Glutamatergic neuron (in vitro differentiated cells): ENCODE results near the gene FOXP3. TPM values are rescaled to one million over a fixed set of nuclear protein-coding genes. Genes with fewer than 3 reads are reported as not detected.
A peak's percentile ranks its signal among the peaks of the same experiment; 100 is the strongest.

Experiments
- DNase-seq: peaks from one replicate; pipeline ENCODE4 v3.0.0; 2022
- H3K27ac Mint-ChIP-seq: one replicate; pipeline ENCODE4 v1.8.0; 2020; ENCODE audit warnings: mild to moderate bottlenecking, mixed read lengths, inconsistent platforms; ENCODE audit not compliant: unreplicated experiment
- H3K27me3 Mint-ChIP-seq: one replicate; pipeline ENCODE4 v1.8.0; 2020; ENCODE audit warnings: mild to moderate bottlenecking, moderate library complexity, mixed read lengths, inconsistent platforms; ENCODE audit not compliant: unreplicated experiment
- H3K36me3 Mint-ChIP-seq: one replicate; pipeline ENCODE4 v1.8.0; 2020; ENCODE audit warnings: mild to moderate bottlenecking, mixed read lengths, inconsistent platforms; ENCODE audit not compliant: unreplicated experiment
- H3K4me1 Mint-ChIP-seq: one replicate; pipeline ENCODE4 v1.8.0; 2020; ENCODE audit warnings: mild to moderate bottlenecking, low read depth, mixed read lengths, inconsistent platforms; ENCODE audit not compliant: unreplicated experiment
- H3K4me3 Mint-ChIP-seq: one replicate; pipeline ENCODE4 v1.8.0; 2020; ENCODE audit warnings: mild to moderate bottlenecking, mixed read lengths, inconsistent platforms; ENCODE audit not compliant: unreplicated experiment
- H3K9me3 Mint-ChIP-seq: one replicate; pipeline ENCODE4 v1.8.0; 2020; ENCODE audit warnings: mild to moderate bottlenecking, moderate library complexity, mixed read lengths, inconsistent platforms; ENCODE audit not compliant: unreplicated experiment
- total RNA-seq: library from RNA; stranded (reverse); fragmentation: NEBNext Ultra II Directional; extraction: Animal tissue kit (Norgen Biotek cat#: 25700); gene quantifications from one replicate; pipeline ENCODE4 v1.2.1, GENCODE V29; 2021; ENCODE audit not compliant: unreplicated experiment
- TF ChIP-seq, protein P1 (sequence below): fragments of 200-600 bp; sonication (generic); IDR thresholded peaks from one replicate; pipeline ENCODE4 v1.5.0; 2021; ENCODE audit not compliant: partially characterized antibody, unreplicated experiment

FOXP3 gene
- total RNA-seq, 1 donor from 2014 or later, result 0.78 TPM

DNA sequence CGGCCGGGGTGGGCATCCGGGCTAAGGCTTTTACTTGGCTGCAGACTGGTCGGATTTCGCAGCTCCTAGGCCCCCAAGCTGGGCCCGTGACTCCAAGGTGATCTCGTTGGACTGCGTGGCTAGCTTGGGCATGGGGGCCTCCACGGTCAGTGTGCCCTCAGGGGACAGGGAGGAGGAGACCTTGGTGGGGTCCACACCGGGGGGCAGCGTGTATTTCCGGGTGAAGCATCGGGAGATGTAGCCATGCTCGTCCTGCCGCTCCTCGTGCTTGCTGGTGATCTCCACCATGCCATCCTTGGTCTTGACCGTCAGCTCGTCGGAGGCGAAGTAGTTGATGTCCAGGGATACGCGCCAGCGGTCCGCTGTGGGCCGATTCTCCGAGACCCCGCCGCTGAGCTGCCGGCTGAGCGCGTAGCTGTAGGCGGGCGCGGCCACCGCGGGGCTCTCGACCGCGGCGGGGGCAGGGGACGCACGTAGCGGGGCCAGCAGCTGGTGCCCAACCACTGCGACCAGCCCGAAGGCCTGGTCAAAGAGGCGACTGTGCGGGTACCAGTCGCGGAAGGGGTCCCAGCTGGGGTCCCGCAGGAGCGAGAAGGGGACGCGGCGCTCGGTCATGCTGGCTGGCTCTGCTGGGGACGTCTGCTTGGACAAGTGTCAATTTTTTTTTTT lies 30.5 kb downstream of the FOXP3 start:
- no peak for DNase-seq
- Mint-ChIP-seq H3K27me3 (peaks cover 2% of the 10 kb centered on the region), H3K9me3 (peaks cover 4% of the 10 kb centered on the region), H3K4me1 (no peaks in the 10 kb centered on the region), H3K27ac (no peak overlapping the region), H3K4me3 (no peak overlapping the region), H3K36me3 (no peaks in the 10 kb centered on the region)
- TF ChIP-seq, protein P1, sequence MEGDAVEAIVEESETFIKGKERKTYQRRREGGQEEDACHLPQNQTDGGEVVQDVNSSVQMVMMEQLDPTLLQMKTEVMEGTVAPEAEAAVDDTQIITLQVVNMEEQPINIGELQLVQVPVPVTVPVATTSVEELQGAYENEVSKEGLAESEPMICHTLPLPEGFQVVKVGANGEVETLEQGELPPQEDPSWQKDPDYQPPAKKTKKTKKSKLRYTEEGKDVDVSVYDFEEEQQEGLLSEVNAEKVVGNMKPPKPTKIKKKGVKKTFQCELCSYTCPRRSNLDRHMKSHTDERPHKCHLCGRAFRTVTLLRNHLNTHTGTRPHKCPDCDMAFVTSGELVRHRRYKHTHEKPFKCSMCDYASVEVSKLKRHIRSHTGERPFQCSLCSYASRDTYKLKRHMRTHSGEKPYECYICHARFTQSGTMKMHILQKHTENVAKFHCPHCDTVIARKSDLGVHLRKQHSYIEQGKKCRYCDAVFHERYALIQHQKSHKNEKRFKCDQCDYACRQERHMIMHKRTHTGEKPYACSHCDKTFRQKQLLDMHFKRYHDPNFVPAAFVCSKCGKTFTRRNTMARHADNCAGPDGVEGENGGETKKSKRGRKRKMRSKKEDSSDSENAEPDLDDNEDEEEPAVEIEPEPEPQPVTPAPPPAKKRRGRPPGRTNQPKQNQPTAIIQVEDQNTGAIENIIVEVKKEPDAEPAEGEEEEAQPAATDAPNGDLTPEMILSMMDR, result no peak

DNA sequence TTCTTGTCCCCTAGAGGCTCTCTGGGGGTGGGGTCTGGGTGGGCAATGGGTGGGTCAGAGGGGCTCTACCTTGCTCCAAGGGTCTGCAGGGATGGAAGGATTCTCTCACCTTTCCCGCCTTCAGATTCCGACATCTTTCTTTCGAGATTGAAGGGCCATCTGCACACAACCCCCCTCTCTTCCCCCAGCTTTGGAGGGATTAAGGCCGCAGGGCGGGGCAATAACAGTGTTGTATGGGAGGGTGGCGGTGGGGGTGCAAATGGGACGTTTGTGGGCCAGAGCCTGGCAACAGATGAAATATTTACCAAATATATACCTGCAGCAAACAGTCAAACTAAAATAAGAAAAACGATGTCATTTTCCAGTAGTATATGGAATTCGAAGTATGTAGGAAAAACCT lies 31.3 kb downstream of the FOXP3 start, which contains the start of gene CACNA1F:
CACNA1F (minus strand) TSS at position 165 of the 400 bp plus-strand sequence; CDS start at position 134, 31 bp downstream.
- peaks cover 2% of the 10 kb centered on the region for H3K27me3 Mint-ChIP-seq
- no peak within 1 kb of the TSS for H3K4me3 Mint-ChIP-seq
- TF ChIP-seq, protein P1, result no peak
- H3K9me3 Mint-ChIP-seq, result peaks cover 4% of the 10 kb centered on the region
- DNase-seq, result no peak
- H3K36me3 Mint-ChIP-seq, result no peaks in the 10 kb centered on the region
- no peak within 1 kb of the TSS for H3K27ac Mint-ChIP-seq
- no peaks in the 10 kb centered on the region for H3K4me1 Mint-ChIP-seq

DNA sequence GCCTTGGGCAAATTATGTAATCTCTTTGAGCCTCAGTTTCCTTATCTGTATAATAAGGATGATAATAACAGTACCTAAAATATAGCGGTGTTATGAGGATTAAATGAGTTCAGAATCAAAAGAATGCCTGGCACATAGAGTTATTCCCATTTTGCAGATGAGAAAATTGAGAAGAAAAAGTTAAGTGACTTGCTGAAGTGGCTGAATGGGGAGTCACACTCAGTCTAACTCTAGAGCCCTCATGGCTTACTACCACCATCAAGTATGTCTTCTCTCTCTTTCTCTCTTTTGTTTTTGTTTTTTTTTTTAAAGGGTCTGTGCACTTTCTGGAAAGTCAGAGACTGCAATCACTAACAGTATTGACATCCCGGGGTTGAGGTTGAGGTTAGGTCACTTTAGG lies 32.0 kb downstream of the FOXP3 start:
- peaks cover 6% of the 10 kb centered on the region for H3K9me3 Mint-ChIP-seq
- no peak overlapping the region for H3K27ac Mint-ChIP-seq
- H3K4me3 Mint-ChIP-seq, result no peak overlapping the region
- TF ChIP-seq, protein P1, result no peak
- H3K4me1 Mint-ChIP-seq, result no peaks in the 10 kb centered on the region
- H3K27me3 Mint-ChIP-seq, result peaks cover 2% of the 10 kb centered on the region
- DNase-seq, result no peak
- H3K36me3 Mint-ChIP-seq, result no peaks in the 10 kb centered on the region

DNA sequence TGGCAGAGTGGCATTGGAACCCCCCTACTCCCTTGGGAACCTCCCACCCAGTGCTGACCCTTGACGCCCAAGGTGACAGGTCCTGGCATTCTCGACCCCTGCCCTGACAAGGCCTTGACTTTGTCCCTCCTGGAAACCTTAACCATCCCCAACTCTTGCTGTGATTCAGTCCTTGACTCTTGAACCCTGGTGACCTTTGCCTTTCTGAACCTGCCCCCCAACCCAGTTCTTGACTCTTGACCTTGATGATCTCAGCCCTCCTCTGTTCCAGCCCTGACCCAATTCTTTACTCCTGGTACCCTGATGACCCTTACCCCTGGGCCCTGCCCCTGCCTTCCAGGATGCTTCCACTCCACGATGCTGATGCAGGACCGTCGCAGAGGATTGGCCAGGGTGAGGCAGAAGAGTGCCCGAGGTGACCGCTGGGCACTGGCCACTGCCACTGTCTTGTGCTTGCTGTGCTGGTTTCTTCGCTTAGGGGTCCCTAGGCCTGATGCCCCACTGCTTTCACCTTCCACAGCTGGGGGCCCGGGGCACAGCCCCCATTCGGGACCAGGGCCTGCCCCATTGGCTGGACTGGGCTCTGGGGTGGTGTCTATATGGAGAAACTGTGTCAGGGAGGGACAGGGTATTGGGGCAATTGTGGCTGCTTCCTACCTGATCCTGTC lies 33.0 kb downstream of the FOXP3 start:
- H3K36me3 Mint-ChIP-seq, result no peaks in the 10 kb centered on the region
- DNase-seq, result no peak
- H3K9me3 Mint-ChIP-seq, result peaks cover 7% of the 10 kb centered on the region
- no peak overlapping the region for H3K27ac Mint-ChIP-seq
- no peaks in the 10 kb centered on the region for H3K4me1 Mint-ChIP-seq
- TF ChIP-seq, protein P1, result no peak
- peak overlapping the region; percentile 74 for H3K4me3 Mint-ChIP-seq
- no peaks in the 10 kb centered on the region for H3K27me3 Mint-ChIP-seq

DNA sequence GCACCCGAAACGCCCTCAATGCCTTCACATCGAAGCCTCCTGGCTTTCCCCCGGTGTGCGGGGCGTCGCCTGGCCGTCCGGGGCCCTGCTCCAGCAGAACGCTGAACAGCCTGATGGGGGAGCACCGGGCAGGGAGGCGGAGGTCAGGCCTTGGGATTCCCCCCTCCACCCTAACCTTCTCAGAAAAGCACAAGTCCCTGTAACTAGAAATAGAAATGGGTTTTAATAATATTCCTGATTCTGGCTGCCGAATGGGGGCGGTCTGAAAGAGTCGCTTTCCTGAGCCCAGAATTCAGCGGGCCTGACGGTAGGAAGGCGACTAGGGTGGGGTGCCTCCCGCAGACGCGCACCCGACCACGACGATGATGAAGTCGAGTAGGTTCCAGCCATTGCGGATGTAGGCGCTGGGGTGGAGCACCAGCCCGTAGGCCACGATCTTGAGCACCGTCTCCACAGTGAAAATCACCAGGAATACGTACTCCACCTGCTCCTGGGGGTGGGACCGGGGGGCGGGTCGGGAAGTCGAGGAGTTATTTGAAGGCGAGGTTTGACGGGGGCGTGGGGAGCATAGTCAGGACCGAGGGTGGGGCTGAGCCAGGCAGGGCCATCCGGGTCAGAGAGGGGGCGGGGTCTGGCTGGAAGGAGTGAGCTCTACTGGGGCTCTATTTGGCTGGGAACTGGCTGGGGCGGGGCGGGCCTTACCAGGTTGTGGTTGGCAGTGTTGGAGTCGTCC lies 33.8 kb downstream of the FOXP3 start:
- Mint-ChIP-seq H3K36me3 (no peaks in the 10 kb centered on the region), H3K27ac (peak overlapping the region; percentile 52), H3K4me1 (no peaks in the 10 kb centered on the region), H3K4me3 (peak overlapping the region; percentile 74), H3K27me3 (no peaks in the 10 kb centered on the region), H3K9me3 (peaks cover 7% of the 10 kb centered on the region)
- TF ChIP-seq, protein P1, result no peak
- peak; percentile 74 for DNase-seq
